HL-60 (cell line): ENCODE data around the gene MTMR3.
"Not testable (repeated sequence)": the region's sequence is repeated elsewhere in the genome, so short reads cannot be mapped to it uniquely, and the experiment has no call there.

Experiments used
- DNase-seq, 2 experiments: peaks; one replicate each; pipeline ENCODE4 v3.0.0-alpha.2; 2010 to 2020; ENCODE audit warnings: low read depth in 1 of 2, low spot score in 1 of 2
- H3K27ac ChIP-seq: fragments of 250-450 bp; sonication (Bioruptor Pico); replicated peaks from 2 replicates; pipeline ENCODE4 v1.5.1; 2020; ENCODE audit warnings: mild to moderate bottlenecking, moderate library complexity
- H3K27me3 ChIP-seq: fragments of 250-450 bp; sonication (Bioruptor Pico); 2 replicates; pipeline ENCODE4 v1.5.1; 2021; ENCODE audit warnings: mild to moderate bottlenecking, moderate library complexity; ENCODE audit not compliant: insufficient read depth, poor library complexity, severe bottlenecking
- H3K4me3 ChIP-seq: replicated peaks from 2 replicates; pipeline ENCODE4 v1.5.1; 2011; ENCODE audit warnings: mild to moderate bottlenecking, control low read depth, low read length; ENCODE audit not compliant: insufficient read depth
- GABPA ChIP-seq: IDR thresholded peaks from 2 replicates; pipeline ENCODE4 v1.6.1; 2012; ENCODE audit warnings: low read depth
- POLR2AphosphoS5 ChIP-seq: IDR thresholded peaks from 2 replicates; pipeline ENCODE4 v1.6.1; 2012; ENCODE audit warnings: low read depth
- REST ChIP-seq: IDR thresholded peaks from 2 replicates; pipeline ENCODE4 v1.6.1; 2012; ENCODE audit warnings: low read depth; ENCODE audit not compliant: insufficient replicate concordance
- SPI1 ChIP-seq: IDR thresholded peaks from 2 replicates; pipeline ENCODE4 v1.6.1; 2012; ENCODE audit warnings: low read depth, mild to moderate bottlenecking, borderline replicate concordance
- TF ChIP-seq, protein P1 (sequence below): IDR thresholded peaks from one replicate; pipeline ENCODE4 v1.5.1; 2011; ENCODE audit warnings: low read length, control low read depth, inconsistent platforms; ENCODE audit not compliant: insufficient read depth

The MTMR3 gene

DNA sequence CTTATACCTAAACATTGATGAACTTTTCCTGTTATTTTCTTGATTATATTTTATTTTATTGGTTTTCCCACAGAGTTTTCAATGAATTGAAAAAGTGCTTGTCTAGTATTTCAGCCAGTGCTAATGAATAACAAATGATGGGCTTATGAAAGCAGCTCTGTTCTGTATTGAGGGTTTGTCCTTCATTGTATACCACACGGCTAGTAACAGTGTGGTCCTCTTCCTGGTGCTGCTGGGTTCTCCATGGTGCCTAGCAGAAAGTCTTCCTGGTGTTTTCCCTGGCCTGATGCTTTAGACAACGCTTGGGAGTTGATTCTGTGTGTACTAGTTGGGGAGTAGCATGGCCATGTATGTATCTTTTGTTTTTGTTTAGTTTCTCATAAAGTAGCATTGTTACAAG, 89.1 kb downstream of the MTMR3 start:
- no peak for DNase-seq
- TF ChIP-seq REST, result no peak
- TF ChIP-seq, protein P1, sequence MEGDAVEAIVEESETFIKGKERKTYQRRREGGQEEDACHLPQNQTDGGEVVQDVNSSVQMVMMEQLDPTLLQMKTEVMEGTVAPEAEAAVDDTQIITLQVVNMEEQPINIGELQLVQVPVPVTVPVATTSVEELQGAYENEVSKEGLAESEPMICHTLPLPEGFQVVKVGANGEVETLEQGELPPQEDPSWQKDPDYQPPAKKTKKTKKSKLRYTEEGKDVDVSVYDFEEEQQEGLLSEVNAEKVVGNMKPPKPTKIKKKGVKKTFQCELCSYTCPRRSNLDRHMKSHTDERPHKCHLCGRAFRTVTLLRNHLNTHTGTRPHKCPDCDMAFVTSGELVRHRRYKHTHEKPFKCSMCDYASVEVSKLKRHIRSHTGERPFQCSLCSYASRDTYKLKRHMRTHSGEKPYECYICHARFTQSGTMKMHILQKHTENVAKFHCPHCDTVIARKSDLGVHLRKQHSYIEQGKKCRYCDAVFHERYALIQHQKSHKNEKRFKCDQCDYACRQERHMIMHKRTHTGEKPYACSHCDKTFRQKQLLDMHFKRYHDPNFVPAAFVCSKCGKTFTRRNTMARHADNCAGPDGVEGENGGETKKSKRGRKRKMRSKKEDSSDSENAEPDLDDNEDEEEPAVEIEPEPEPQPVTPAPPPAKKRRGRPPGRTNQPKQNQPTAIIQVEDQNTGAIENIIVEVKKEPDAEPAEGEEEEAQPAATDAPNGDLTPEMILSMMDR, result no peak
- H3K27me3 ChIP-seq, result no peaks in the 10 kb centered on the region
- H3K4me3 ChIP-seq, result no peak overlapping the region
- H3K27ac ChIP-seq, result no peak overlapping the region

GRCh38 chr22:29973269-29973668, 90.3 kb downstream of the MTMR3 start:
- DNase-seq, result no peak
- TF ChIP-seq REST (no peak), GABPA (no peak), SPI1 (no peak), POLR2AphosphoS5 (no peak)
- TF ChIP-seq, protein P1, result no peak
- H3K27ac ChIP-seq, result no peak overlapping the region

GRCh38 chr22:29973680-29974079, 90.7 kb downstream of the MTMR3 start:
- not testable (repeated sequence) for H3K4me3 ChIP-seq, DNase-seq, H3K27ac ChIP-seq, H3K27me3 ChIP-seq

More at GRCh38 chr22:29973269-29973668, 90.3 kb downstream of the MTMR3 start:
- Histone ChIP-seq H3K4me3 (no peak overlapping the region), H3K27me3 (no peaks in the 10 kb centered on the region)

GRCh38 chr22:29975494-29975893, 92.5 kb downstream of the MTMR3 start:
- no peak overlapping the region for H3K4me3 ChIP-seq
- no peak for TF ChIP-seq POLR2AphosphoS5
- no peak for TF ChIP-seq REST
- TF ChIP-seq GABPA, result no peak
- no peak for TF ChIP-seq SPI1
- TF ChIP-seq, protein P1, result no peak
- H3K27ac ChIP-seq, result no peak overlapping the region
- no peak for DNase-seq
- H3K27me3 ChIP-seq, result no peaks in the 10 kb centered on the region
